Mucosa of rectum (tissue), 2 donors: ENCODE results near the gene PRKRA.
"Not testable (repeated sequence)": the region's sequence is repeated elsewhere in the genome, so short reads cannot be mapped to it uniquely, and the experiment has no call there.

ENCODE experiments used
- H3K27ac ChIP-seq, 2 donors: one replicate each; pipeline ENCODE4 v1.7.0; 2013; ENCODE audit warnings: inconsistent platforms in 2 of 2, low read depth in 2 of 2, low read length in 2 of 2
- H3K27me3 ChIP-seq, 2 donors: one replicate each; pipeline ENCODE4 v1.7.0; 2013; ENCODE audit warnings: low read length in 2 of 2; ENCODE audit not compliant: control insufficient read depth in 2 of 2, insufficient read depth in 2 of 2
- H3K36me3 ChIP-seq, 2 donors: one replicate each; pipeline ENCODE4 v1.7.0; 2013; ENCODE audit warnings: low read length in 2 of 2; ENCODE audit not compliant: control insufficient read depth in 2 of 2, insufficient read depth in 2 of 2
- H3K4me1 ChIP-seq, 2 donors: one replicate each; pipeline ENCODE4 v1.7.0; 2013; ENCODE audit warnings: low read length in 2 of 2, mild to moderate bottlenecking in 1 of 2; ENCODE audit not compliant: control insufficient read depth in 2 of 2, insufficient read depth in 2 of 2
- H3K4me3 ChIP-seq, 2 donors: one replicate each; pipeline ENCODE4 v1.7.0; 2013; ENCODE audit warnings: low read length in 2 of 2
- H3K9ac ChIP-seq, 2 donors: one replicate each; pipeline ENCODE4 v1.7.0; 2013; ENCODE audit warnings: low read length in 2 of 2, low read depth in 1 of 2, mild to moderate bottlenecking in 1 of 2
- H3K9me3 ChIP-seq, 2 donors: one replicate each; pipeline ENCODE4 v1.7.0; 2013; ENCODE audit warnings: low read length in 2 of 2; ENCODE audit not compliant: control insufficient read depth in 2 of 2
- donor health status: healthy.
- donor health status: Normal muscosa, but diverticular disease.

PRKRA gene

GRCh38 chr2:178479758-178480226, 28.8 kb upstream of the PRKRA start:
- Histone ChIP-seq H3K4me1 (peaks cover 18 to 24% of the 10 kb centered on the region in 2 donors), H3K4me3 (peak overlapping the region; percentile 72 to 81), H3K9ac (peak overlapping the region; percentile 58 to 87), H3K27me3 (no peaks in the 10 kb centered on the region), H3K9me3 (no peaks in the 10 kb centered on the region), H3K36me3 (no peaks in the 10 kb centered on the region), H3K27ac (peak overlapping the region; percentile 91 to 98)

- H3K9ac ChIP-seq = peak overlapping the region; percentile 88 to 99
- H3K9me3 ChIP-seq = no peaks in the 10 kb centered on the region
- H3K27me3 ChIP-seq = no peaks in the 10 kb centered on the region
- peak overlapping the region; percentile 91 to 98 for H3K27ac ChIP-seq
- H3K4me1 ChIP-seq = peaks cover 18 to 24% of the 10 kb centered on the region in 2 donors
- peak overlapping the region; percentile 91 to 100 for H3K4me3 ChIP-seq
- H3K36me3 ChIP-seq = no peaks in the 10 kb centered on the region
Measured at GRCh38 chr2:178479275-178479616, 28.3 kb upstream of the PRKRA start.

GRCh38 chr2:178478439-178479274, 27.7 kb upstream of the PRKRA start, which contains the start of gene FKBP7:
TSS of gene FKBP7 (minus strand) at chr2:178478600. CDS start at chr2:178478499, 101 bp downstream.
- peak within 1 kb of the TSS; percentile 88 to 99 for H3K9ac ChIP-seq
- no peaks in the 10 kb centered on the region for H3K36me3 ChIP-seq
- no peaks in the 10 kb centered on the region for H3K27me3 ChIP-seq
- peak within 1 kb of the TSS; percentile 91 to 100 for H3K4me3 ChIP-seq
- peaks cover 18 to 24% of the 10 kb centered on the region in 2 donors for H3K4me1 ChIP-seq
- peak within 1 kb of the TSS; percentile 91 to 98 for H3K27ac ChIP-seq
- H3K9me3 ChIP-seq = no peaks in the 10 kb centered on the region

GRCh38 chr2:178478130-178478438, 27.1 kb upstream of the PRKRA start:
- H3K27me3 ChIP-seq = no peaks in the 10 kb centered on the region
- H3K4me3 ChIP-seq = peak overlapping the region; percentile 91 to 100
- H3K36me3 ChIP-seq = no peaks in the 10 kb centered on the region
- H3K4me1 ChIP-seq = peaks cover 18 to 24% of the 10 kb centered on the region in 2 donors
- H3K9me3 ChIP-seq = no peaks in the 10 kb centered on the region
- peak overlapping the region; percentile 88 to 99 for H3K9ac ChIP-seq
- peak overlapping the region; percentile 91 to 98 for H3K27ac ChIP-seq

GRCh38 chr2:178477443-178478129, 26.6 kb upstream of the PRKRA start:
- Histone ChIP-seq H3K4me1 (peaks cover 18 to 24% of the 10 kb centered on the region in 2 donors), H3K4me3 (peak overlapping the region; percentile 91 to 100), H3K27ac (no peak overlapping the region), H3K9ac (peak overlapping the region; percentile 88 to 99), H3K9me3 (no peaks in the 10 kb centered on the region), H3K27me3 (no peaks in the 10 kb centered on the region), H3K36me3 (no peaks in the 10 kb centered on the region)

- H3K9ac ChIP-seq = no peak overlapping the region
- no peaks in the 10 kb centered on the region for H3K27me3 ChIP-seq
- H3K9me3 ChIP-seq = no peaks in the 10 kb centered on the region
- H3K4me3 ChIP-seq = no peak overlapping the region
- H3K36me3 ChIP-seq = no peaks in the 10 kb centered on the region
- H3K4me1 ChIP-seq = peaks cover 7 to 15% of the 10 kb centered on the region in 2 donors
- H3K27ac ChIP-seq = no peak overlapping the region
Measured at GRCh38 chr2:178476477-178476876, 25.5 kb upstream of the PRKRA start.

- no peak overlapping the region for H3K9ac ChIP-seq
- peaks cover 2 to 8% of the 10 kb centered on the region in 2 donors for H3K4me1 ChIP-seq
- no peaks in the 10 kb centered on the region for H3K9me3 ChIP-seq
- no peaks in the 10 kb centered on the region for H3K36me3 ChIP-seq
- no peak overlapping the region for H3K4me3 ChIP-seq
- H3K27ac ChIP-seq = no peak overlapping the region
- H3K27me3 ChIP-seq = no peaks in the 10 kb centered on the region
Measured at GRCh38 chr2:178474560-178474959, 23.6 kb upstream of the PRKRA start.

- no peaks in the 10 kb centered on the region for H3K27me3 ChIP-seq
- H3K36me3 ChIP-seq = no peaks in the 10 kb centered on the region
- no peak overlapping the region for H3K4me3 ChIP-seq
- H3K9ac ChIP-seq = no peak overlapping the region
- H3K27ac ChIP-seq = no peak overlapping the region
- no peaks in the 10 kb centered on the region for H3K9me3 ChIP-seq
- peaks cover 0 to 4% of the 10 kb centered on the region in 2 donors for H3K4me1 ChIP-seq
Measured at GRCh38 chr2:178473931-178474330, 23.0 kb upstream of the PRKRA start.

GRCh38 chr2:178473373-178473772, 22.4 kb upstream of the PRKRA start:
- H3K4me1 ChIP-seq = no peaks in the 10 kb centered on the region
- no peak overlapping the region for H3K27ac ChIP-seq
- no peak overlapping the region for H3K4me3 ChIP-seq
- no peaks in the 10 kb centered on the region for H3K9me3 ChIP-seq
- no peaks in the 10 kb centered on the region for H3K27me3 ChIP-seq
- H3K9ac ChIP-seq = no peak overlapping the region
- no peaks in the 10 kb centered on the region for H3K36me3 ChIP-seq

GRCh38 chr2:178471313-178471712, 20.3 kb upstream of the PRKRA start:
- not testable (repeated sequence) for H3K27me3 ChIP-seq, H3K9me3 ChIP-seq, H3K9ac ChIP-seq

More at GRCh38 chr2:178471313-178471712, 20.3 kb upstream of the PRKRA start:
- H3K4me1 ChIP-seq, H3K36me3 ChIP-seq, H3K4me3 ChIP-seq, H3K27ac ChIP-seq: not testable (repeated sequence)
